ENCODE measurements around the gene PPP1R37. TPM values are rescaled to one million over a fixed set of nuclear protein-coding genes. Genes with fewer than 3 reads are reported as not detected.

PPP1R37 gene
- total and polyA plus RNA-seq, 2 of the 8 experiments (the other 6 are each of a cell fraction or from before 2014, with no cell fraction given) = 14.6 to 25.7 TPM

DNA sequence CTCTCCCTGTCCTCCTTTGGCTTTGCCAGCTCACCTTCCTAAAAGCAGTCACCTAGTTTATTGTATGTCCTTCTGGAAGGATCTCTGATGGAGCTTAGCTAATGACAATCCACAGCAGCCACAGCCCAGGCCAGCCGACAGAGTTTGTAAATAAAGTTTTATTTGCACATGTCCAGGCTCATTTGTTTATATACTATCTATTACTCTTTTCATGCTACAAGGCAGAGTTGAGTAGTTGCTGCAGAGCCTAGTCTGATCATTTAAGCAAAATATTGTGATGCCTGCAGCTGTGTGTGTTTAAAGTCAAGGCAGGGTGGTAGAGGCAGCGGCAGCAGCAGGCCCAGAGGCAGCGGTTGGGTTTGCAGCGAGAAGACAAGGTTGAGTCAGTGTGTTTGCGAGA lies 35.2 kb downstream of the PPP1R37 start:
- H2AK5ac ChIP-seq (ENCODE audit: low read depth, low read length) = no peak overlapping the region
- H2AFZ ChIP-seq (ENCODE audit: low read length) = no peak overlapping the region
- H4K20me1 ChIP-seq (replicated peaks in 1 of 2; ENCODE audit: control insufficient read depth in 1 of 2, insufficient read depth in 2 of 2, low read length in 2 of 2) = peaks cover 17 to 32% of the 10 kb centered on the region in 2 experiments
- peaks cover 21% of the 10 kb centered on the region for H3K79me1 ChIP-seq (ENCODE audit: low read depth, low read length)
- FAIRE-seq (no peak), DNase-seq (ENCODE audit: low read depth in 1 of 2, low spot score in 2 of 2) (no peak)
- TF ChIP-seq YY1 (IDR thresholded peaks at IDR 0.05; ENCODE audit: low read depth, low read length) (no peak), BRCA1 (IDR thresholded peaks at IDR 0.05; ENCODE audit: low read depth, low read length) (no peak), EGR1 (IDR thresholded peaks at IDR 0.05; ENCODE audit: borderline replicate concordance, low read depth, low read length) (no peak), SIX5 (IDR thresholded peaks at IDR 0.05; ENCODE audit: low read depth, low read length) (no peak), FOSL1 (IDR thresholded peaks at IDR 0.05; ENCODE audit: insufficient read depth, low read depth, low read length) (no peak), HDAC6 (IDR thresholded peaks at IDR 0.05; ENCODE audit: low read depth, low read length) (no peak), CTBP2 (IDR thresholded peaks at IDR 0.05; ENCODE audit: borderline replicate concordance, insufficient read depth, insufficient read length, low read length) (no peak), CBX8 (IDR thresholded peaks at IDR 0.05; ENCODE audit: borderline replicate concordance, low read depth, low read length) (no peak), POLR2AphosphoS5 (IDR thresholded peaks at IDR 0.05; ENCODE audit: low read depth, low read length) (no peak)
- no peak overlapping the region for H3K27ac ChIP-seq (ENCODE audit: low read depth, low read length)
- H3K4ac ChIP-seq (replicated peaks; ENCODE audit: insufficient read length, low read depth, low read length) = no peak overlapping the region
- CTCF ChIA-PET (ENCODE audit: partially characterized antibody) = no interaction called here
- H2BK20ac ChIP-seq (ENCODE audit: low read length) = no peak overlapping the region
- H4K8ac ChIP-seq (ENCODE audit: extremely low read depth, insufficient read depth, low read length) = no peak overlapping the region
- H4K5ac ChIP-seq (ENCODE audit: insufficient read length, low read depth, low read length) = no peak overlapping the region
- H3K14ac ChIP-seq (ENCODE audit: insufficient read length) = no peak overlapping the region
- H2BK12ac ChIP-seq (ENCODE audit: low read depth, low read length) = no peak overlapping the region
- H3K18ac ChIP-seq (ENCODE audit: extremely low read depth, low read length) = no peak overlapping the region
- no peaks in the 10 kb centered on the region; a peak in 1 of 7 replicates for H3K27me3 ChIP-seq (replicated peaks in 1 of 4; ENCODE audit: control insufficient read depth in 3 of 4, extremely low read depth in 1 of 4, insufficient read depth in 3 of 4, low read length in 3 of 4)
- H3K4me1 ChIP-seq (replicated peaks in 1 of 4; ENCODE audit: control insufficient read depth in 3 of 4, insufficient read depth in 4 of 4, low read length in 3 of 4) = peaks cover 0 to 10% (median 7%) of the 10 kb centered on the region in 4 experiments; a peak in 6 of 7 replicates
- H3K9ac ChIP-seq (replicated peaks in 1 of 4; ENCODE audit: extremely low read depth in 1 of 4, low read depth in 3 of 4, low read length in 3 of 4) = no peak overlapping the region
- no peak overlapping the region for H3K4me2 ChIP-seq (ENCODE audit: insufficient read depth in 1 of 2, low read depth in 2 of 2, low read length in 2 of 2)
- no peaks in the 10 kb centered on the region for H3K23me2 ChIP-seq (ENCODE audit: low read depth, low read length)
- H3K56ac ChIP-seq (replicated peaks; ENCODE audit: insufficient read length, low read depth, low read length) = no peak overlapping the region
- H3K36me3 ChIP-seq (ENCODE audit: control insufficient read depth in 2 of 4, insufficient read depth in 4 of 4, low read length in 3 of 4) = no peaks in the 10 kb centered on the region
- H2BK5ac ChIP-seq (ENCODE audit: low read depth, low read length) = no peak overlapping the region
- no peak overlapping the region for H4K91ac ChIP-seq (replicated peaks; ENCODE audit: insufficient read length, low read length)
- no peak overlapping the region for H3K4me3 ChIP-seq (ENCODE audit: extremely low read depth in 1 of 4, insufficient read depth in 2 of 4, low read depth in 3 of 4, low read length in 4 of 4)
- no peak overlapping the region for H2BK120ac ChIP-seq (replicated peaks; ENCODE audit: low read depth, low read length)
- no peak overlapping the region for H3K23ac ChIP-seq (ENCODE audit: insufficient read length)
- H3K79me2 ChIP-seq (ENCODE audit: control insufficient read depth in 1 of 2, insufficient read depth in 2 of 2, low read length in 2 of 2) = peaks cover 0 to 40% of the 10 kb centered on the region in 2 experiments; a peak in 2 of 4 replicates
- H2BK15ac ChIP-seq (ENCODE audit: low read length) = no peak overlapping the region
- no peaks in the 10 kb centered on the region for H3K9me3 ChIP-seq (ENCODE audit: insufficient read depth in 2 of 2, low read depth in 1 of 2, low read length in 1 of 2)
- POLR2A ChIA-PET (ENCODE audit: partially characterized antibody) = no interaction called here
- 82% methylated on average over 5 of the region's 5 CpGs; no CpG with 5 or more reads in 1 of the 2 experiments for WGBS, 2 experiments (ENCODE audit: extremely low coverage in 1 of 2, insufficient coverage in 1 of 2, insufficient read length in 1 of 2, insufficient replicate concordance in 2 of 2, low coverage in 1 of 2, low lambda C conversion rate in 2 of 2, missing lambda C conversion rate in 1 of 2)
